Naive B cell (primary cell): ENCODE data around the gene NGFR. TPM values are rescaled to one million over a fixed set of nuclear protein-coding genes. Genes with fewer than 3 reads are reported as not detected.

ENCODE experiments used
- ATAC-seq, 2 donors: fragments of 150-1000 bp; cut with Tn5 transposase; 2 replicates each; pipeline ENCODE4 v1.10.0; 2021; ENCODE audit warnings: low read depth in 2 of 2, mild to moderate bottlenecking in 2 of 2, moderate library complexity in 2 of 2
- DNase-seq: peaks from one replicate; pipeline ENCODE4 v3.0.0; 2022
- H3K27ac Mint-ChIP-seq, 6 donors: one replicate each; pipeline ENCODE4 v1.8.0; 2020 to 2022; ENCODE audit warnings: mild to moderate bottlenecking in 6 of 6, mixed read lengths in 6 of 6, moderate library complexity in 5 of 6, inconsistent platforms in 2 of 6
- H3K27me3 Mint-ChIP-seq, 3 donors: one replicate each; pipeline ENCODE4 v1.8.0; 2021 to 2022; ENCODE audit warnings: mixed read lengths in 3 of 3, mild to moderate bottlenecking in 1 of 3
- H3K36me3 Mint-ChIP-seq, 2 donors: one replicate each; pipeline ENCODE4 v1.8.0; 2020 to 2022; ENCODE audit warnings: mixed read lengths in 2 of 2, inconsistent platforms in 1 of 2, mild to moderate bottlenecking in 1 of 2
- H3K4me1 Mint-ChIP-seq, 3 donors: one replicate each; pipeline ENCODE4 v1.8.0; 2020 to 2022; ENCODE audit warnings: mixed read lengths in 3 of 3, inconsistent platforms in 1 of 3, mild to moderate bottlenecking in 1 of 3, moderate library complexity in 1 of 3
- H3K4me3 Mint-ChIP-seq, 8 donors: one replicate each; pipeline ENCODE4 v1.8.0; 2020 to 2022; ENCODE audit warnings: mild to moderate bottlenecking in 8 of 8, mixed read lengths in 8 of 8, moderate library complexity in 8 of 8, inconsistent platforms in 2 of 8
- H3K9me3 Mint-ChIP-seq, 7 donors: one replicate each; pipeline ENCODE4 v1.8.0; 2020 to 2022; ENCODE audit warnings: mixed read lengths in 7 of 7, mild to moderate bottlenecking in 5 of 7, inconsistent platforms in 2 of 7, moderate library complexity in 1 of 7
- polyA plus RNA-seq, 6 donors: library from polyadenylated mRNA; unstranded; fragments of 300-500 nt; fragmentation: Illumina TruSeq; gene quantifications; one replicate each; pipeline ENCODE4 v1.2.3, GENCODE V29; 2021; ENCODE audit warnings: low read depth in 6 of 6

The NGFR gene
- polyA plus RNA-seq, 6 donors from 2014 or later: 0.16 TPM; not detected in 5

DNA sequence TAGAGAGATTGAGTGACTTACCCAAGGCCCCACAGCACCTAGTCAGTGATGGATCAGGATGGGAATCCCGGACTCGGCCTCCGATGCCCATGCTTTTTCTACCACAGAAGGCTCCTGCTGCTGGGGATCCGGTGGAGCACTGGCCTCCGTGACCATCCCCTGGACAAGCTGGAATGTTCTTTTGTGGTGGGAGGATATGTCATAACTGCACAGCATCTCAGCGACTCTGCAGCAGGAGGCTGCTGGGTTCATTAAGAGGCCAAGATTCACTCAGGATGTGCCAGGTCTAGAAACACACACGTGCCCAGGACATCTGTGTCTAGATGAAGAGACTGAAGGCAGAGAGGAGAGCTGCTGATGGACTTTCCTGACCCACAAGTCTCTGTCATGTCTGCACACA is 34.7 kb upstream of the NGFR start:
- peaks cover 61 to 83% (median 83%) of the 10 kb centered on the region in 3 donors for H3K27me3 Mint-ChIP-seq
- DNase-seq (no peak), ATAC-seq (no peak)
- H3K36me3 Mint-ChIP-seq: peaks cover 12 to 24% of the 10 kb centered on the region in 2 donors
- H3K4me3 Mint-ChIP-seq: no peak overlapping the region
- H3K27ac Mint-ChIP-seq: no peak overlapping the region
- no peaks in the 10 kb centered on the region for H3K4me1 Mint-ChIP-seq
- peaks cover 6 to 15% (median 9%) of the 10 kb centered on the region in 7 donors for H3K9me3 Mint-ChIP-seq

DNA sequence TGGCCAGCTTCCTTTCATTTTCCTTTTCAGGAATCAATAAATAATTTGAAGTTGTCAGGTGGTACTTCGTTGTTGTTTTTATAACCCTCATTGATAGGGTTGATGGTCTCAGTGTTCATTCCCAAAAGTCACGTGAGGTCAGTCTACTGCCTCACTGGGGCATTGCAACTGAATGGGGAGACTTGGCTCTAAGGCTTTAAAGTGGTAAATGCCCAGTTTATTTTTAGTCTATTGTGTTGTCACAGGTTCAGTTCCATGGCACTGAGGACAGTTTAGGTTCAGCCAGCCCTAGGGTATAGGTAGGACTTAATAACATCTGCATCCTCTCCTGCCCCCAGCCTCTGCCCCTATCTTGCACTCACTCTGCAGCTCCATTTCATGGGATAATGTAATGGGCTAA is 33.5 kb upstream of the NGFR start:
- no peak overlapping the region for H3K4me3 Mint-ChIP-seq
- peaks cover 6 to 15% (median 9%) of the 10 kb centered on the region in 7 donors for H3K9me3 Mint-ChIP-seq
- DNase-seq (no peak), ATAC-seq (no peak)
- peaks cover 12 to 24% of the 10 kb centered on the region in 2 donors for H3K36me3 Mint-ChIP-seq
- H3K27ac Mint-ChIP-seq: no peak overlapping the region
- H3K27me3 Mint-ChIP-seq: peaks cover 58 to 83% (median 83%) of the 10 kb centered on the region in 3 donors
- no peaks in the 10 kb centered on the region for H3K4me1 Mint-ChIP-seq

DNA sequence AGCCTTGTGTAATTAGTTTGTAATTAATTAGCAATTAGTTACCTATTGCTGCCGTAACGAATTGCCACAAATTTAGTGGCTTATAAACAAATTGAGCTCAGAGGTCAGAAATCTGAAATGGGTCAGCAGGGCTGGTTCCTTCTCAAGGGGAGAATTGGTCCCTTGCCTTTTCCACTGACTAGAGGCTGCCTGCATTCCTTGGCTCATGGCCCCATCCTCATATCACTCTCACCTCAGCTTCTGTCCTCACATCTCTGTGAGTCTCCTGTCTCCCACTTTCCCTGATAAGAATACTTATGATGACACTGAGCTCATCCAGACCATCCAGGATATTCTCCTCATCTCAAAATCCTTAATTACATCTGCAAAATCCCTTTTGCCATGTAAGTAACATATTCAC is 31.0 kb upstream of the NGFR start:
- H3K4me1 Mint-ChIP-seq: no peaks in the 10 kb centered on the region
- H3K9me3 Mint-ChIP-seq: peaks cover 6 to 15% (median 9%) of the 10 kb centered on the region in 7 donors
- no peak overlapping the region for H3K27ac Mint-ChIP-seq
- no peak for DNase-seq
- H3K4me3 Mint-ChIP-seq: no peak overlapping the region
- ATAC-seq: no peak
- peaks cover 57 to 88% (median 86%) of the 10 kb centered on the region in 3 donors for H3K27me3 Mint-ChIP-seq
- peaks cover 12 to 24% of the 10 kb centered on the region in 2 donors for H3K36me3 Mint-ChIP-seq

DNA sequence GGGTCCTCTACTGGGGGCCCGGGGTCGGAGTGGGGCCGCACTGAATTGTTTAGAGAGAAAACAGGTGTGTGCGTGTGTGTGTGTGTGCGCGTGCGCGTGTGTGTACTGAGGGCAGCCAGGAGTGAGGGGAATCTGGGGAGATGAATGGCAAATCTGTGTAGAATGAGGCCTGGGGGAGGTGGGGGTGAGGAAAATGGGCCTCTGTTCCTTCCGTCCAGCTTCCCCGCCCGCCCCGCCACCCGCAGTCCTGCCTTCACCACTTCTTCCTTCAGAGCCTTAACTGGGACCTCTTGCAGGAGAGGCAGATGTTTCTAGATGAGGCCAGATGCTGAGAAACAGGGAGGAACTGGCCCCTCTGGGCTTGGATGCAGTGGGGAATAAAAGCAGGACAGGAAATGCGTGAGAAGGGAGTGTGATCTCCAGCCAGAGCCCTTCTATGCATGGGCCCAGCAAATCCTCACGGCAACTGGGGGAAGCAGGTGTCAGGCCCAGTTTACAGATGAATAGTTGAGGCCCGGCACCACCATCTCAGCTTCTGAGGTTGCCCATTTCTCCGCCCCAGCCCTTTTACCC is 29.7 kb upstream of the NGFR start:
- Mint-ChIP-seq H3K9me3 (peaks cover 6 to 15% (median 9%) of the 10 kb centered on the region in 7 donors), H3K27ac (no peak overlapping the region), H3K36me3 (peaks cover 12 to 24% of the 10 kb centered on the region in 2 donors), H3K4me1 (peaks cover 0 to 9% (median 0%) of the 10 kb centered on the region in 3 donors), H3K27me3 (peaks cover 53 to 88% (median 86%) of the 10 kb centered on the region in 3 donors), H3K4me3 (no peak overlapping the region)
- DNase-seq (no peak), ATAC-seq (no peak)

- H3K9me3 Mint-ChIP-seq: peaks cover 6 to 15% (median 9%) of the 10 kb centered on the region in 7 donors
- H3K4me1 Mint-ChIP-seq: peaks cover 0 to 13% (median 0%) of the 10 kb centered on the region in 3 donors
- peaks cover 53 to 93% (median 89%) of the 10 kb centered on the region in 3 donors for H3K27me3 Mint-ChIP-seq
- ATAC-seq (no peak), DNase-seq (no peak)
- no peak overlapping the region for H3K4me3 Mint-ChIP-seq
- H3K27ac Mint-ChIP-seq: no peak overlapping the region
- H3K36me3 Mint-ChIP-seq: peaks cover 12 to 24% of the 10 kb centered on the region in 2 donors
Measured at GRCh38 chr17:49466436-49466835, 28.7 kb upstream of the NGFR start.

DNA sequence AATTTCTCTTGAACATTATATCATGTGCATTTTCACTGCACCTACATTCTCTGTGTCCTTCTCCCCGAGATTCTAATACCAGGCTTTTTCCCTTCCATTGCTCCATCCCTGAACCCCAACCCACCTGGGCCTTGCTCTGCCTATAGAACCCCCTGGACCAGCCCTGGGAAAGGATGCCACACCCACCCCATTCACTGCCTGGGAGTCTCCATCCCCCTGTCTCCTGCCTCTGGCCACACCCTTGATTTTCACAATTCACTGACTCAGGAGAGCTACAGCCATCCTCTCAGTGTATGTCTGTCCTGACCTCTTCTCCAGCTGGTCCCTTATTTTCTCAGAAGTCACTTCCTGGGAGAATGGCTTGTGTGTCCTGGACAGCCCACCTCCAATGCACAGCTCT is 27.9 kb upstream of the NGFR start:
- Mint-ChIP-seq H3K4me3 (no peak overlapping the region), H3K4me1 (peaks cover 0 to 13% (median 0%) of the 10 kb centered on the region in 3 donors), H3K27me3 (peaks cover 59 to 98% (median 93%) of the 10 kb centered on the region in 3 donors), H3K27ac (no peak overlapping the region), H3K9me3 (peaks cover 6 to 15% (median 9%) of the 10 kb centered on the region in 7 donors), H3K36me3 (peaks cover 12 to 24% of the 10 kb centered on the region in 2 donors)
- no peak for ATAC-seq
- DNase-seq: no peak

GRCh38 chr17:49468811-49469385 is 26.2 kb upstream of the NGFR start:
- H3K9me3 Mint-ChIP-seq: peaks cover 2 to 8% (median 5%) of the 10 kb centered on the region in 7 donors
- DNase-seq: no peak
- H3K36me3 Mint-ChIP-seq: peaks cover 5 to 13% of the 10 kb centered on the region in 2 donors
- peaks cover 0 to 13% (median 0%) of the 10 kb centered on the region in 3 donors for H3K4me1 Mint-ChIP-seq
- peaks cover 57 to 97% (median 95%) of the 10 kb centered on the region in 3 donors for H3K27me3 Mint-ChIP-seq
- H3K27ac Mint-ChIP-seq: no peak overlapping the region
- ATAC-seq: no peak
- no peak overlapping the region for H3K4me3 Mint-ChIP-seq

GRCh38 chr17:49469831-49470810 is 25.0 kb upstream of the NGFR start:
- Mint-ChIP-seq H3K36me3 (peaks cover under 1 to 4% of the 10 kb centered on the region in 2 donors), H3K27me3 (peaks cover 62 to 97% (median 91%) of the 10 kb centered on the region in 3 donors), H3K27ac (peak overlapping the region in 1 of 6 donors; percentile 54), H3K9me3 (peaks cover 0 to 11% (median 7%) of the 10 kb centered on the region in 7 donors), H3K4me1 (peaks cover 0 to 13% (median 0%) of the 10 kb centered on the region in 3 donors), H3K4me3 (peak overlapping the region in 7 of 8 donors; percentile 13 to 51 (median 39))
- DNase-seq (no peak), ATAC-seq (no peak)

GRCh38 chr17:49471089-49471683 is 23.9 kb upstream of the NGFR start:
- DNase-seq (no peak), ATAC-seq (no peak)
- H3K4me1 Mint-ChIP-seq: peaks cover 0 to 13% (median 0%) of the 10 kb centered on the region in 3 donors
- H3K36me3 Mint-ChIP-seq: peaks cover 4 to 10% of the 10 kb centered on the region in 2 donors
- no peak overlapping the region for H3K27ac Mint-ChIP-seq
- peak overlapping the region in 2 of 8 donors; percentile 19 to 40 for H3K4me3 Mint-ChIP-seq
- peaks cover 6 to 20% (median 16%) of the 10 kb centered on the region in 7 donors for H3K9me3 Mint-ChIP-seq
- peaks cover 65 to 97% (median 92%) of the 10 kb centered on the region in 3 donors for H3K27me3 Mint-ChIP-seq

DNA sequence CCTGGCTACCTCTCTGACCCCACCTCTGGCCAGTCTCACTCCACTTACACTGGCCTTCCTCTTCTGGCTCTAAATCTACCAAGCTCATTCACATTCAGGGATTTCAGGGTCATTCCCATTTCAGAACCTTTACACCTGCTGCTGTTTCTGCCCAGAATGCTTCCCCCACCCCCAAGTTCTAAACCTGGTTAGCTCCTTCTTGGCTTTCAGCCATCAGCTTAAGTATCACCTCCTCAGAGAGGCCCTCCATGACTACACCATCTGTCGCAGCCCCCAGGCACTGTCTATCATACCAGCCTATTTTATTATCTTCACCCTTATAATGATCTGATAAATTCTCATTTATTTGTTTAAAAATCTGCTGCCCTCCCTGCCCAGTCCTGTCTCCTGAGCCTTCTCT is 23.3 kb upstream of the NGFR start:
- Mint-ChIP-seq H3K36me3 (peaks cover 4 to 13% of the 10 kb centered on the region in 2 donors), H3K9me3 (peaks cover 6 to 21% (median 17%) of the 10 kb centered on the region in 7 donors), H3K4me1 (peaks cover 0 to 13% (median 0%) of the 10 kb centered on the region in 3 donors), H3K27me3 (peaks cover 65 to 96% (median 89%) of the 10 kb centered on the region in 3 donors), H3K27ac (no peak overlapping the region), H3K4me3 (peak overlapping the region in 3 of 8 donors; percentile 14 to 40 (median 19))
- DNase-seq (no peak), ATAC-seq (no peak)

GRCh38 chr17:49472527-49472926 is 22.6 kb upstream of the NGFR start:
- Mint-ChIP-seq H3K4me1 (peaks cover 0 to 13% (median 4%) of the 10 kb centered on the region in 3 donors), H3K27ac (no peak overlapping the region), H3K4me3 (no peak overlapping the region), H3K36me3 (peaks cover 4 to 13% of the 10 kb centered on the region in 2 donors), H3K27me3 (peaks cover 68 to 96% (median 89%) of the 10 kb centered on the region in 3 donors), H3K9me3 (peaks cover 8 to 24% (median 17%) of the 10 kb centered on the region in 7 donors)
- ATAC-seq: no peak
- no peak for DNase-seq

DNA sequence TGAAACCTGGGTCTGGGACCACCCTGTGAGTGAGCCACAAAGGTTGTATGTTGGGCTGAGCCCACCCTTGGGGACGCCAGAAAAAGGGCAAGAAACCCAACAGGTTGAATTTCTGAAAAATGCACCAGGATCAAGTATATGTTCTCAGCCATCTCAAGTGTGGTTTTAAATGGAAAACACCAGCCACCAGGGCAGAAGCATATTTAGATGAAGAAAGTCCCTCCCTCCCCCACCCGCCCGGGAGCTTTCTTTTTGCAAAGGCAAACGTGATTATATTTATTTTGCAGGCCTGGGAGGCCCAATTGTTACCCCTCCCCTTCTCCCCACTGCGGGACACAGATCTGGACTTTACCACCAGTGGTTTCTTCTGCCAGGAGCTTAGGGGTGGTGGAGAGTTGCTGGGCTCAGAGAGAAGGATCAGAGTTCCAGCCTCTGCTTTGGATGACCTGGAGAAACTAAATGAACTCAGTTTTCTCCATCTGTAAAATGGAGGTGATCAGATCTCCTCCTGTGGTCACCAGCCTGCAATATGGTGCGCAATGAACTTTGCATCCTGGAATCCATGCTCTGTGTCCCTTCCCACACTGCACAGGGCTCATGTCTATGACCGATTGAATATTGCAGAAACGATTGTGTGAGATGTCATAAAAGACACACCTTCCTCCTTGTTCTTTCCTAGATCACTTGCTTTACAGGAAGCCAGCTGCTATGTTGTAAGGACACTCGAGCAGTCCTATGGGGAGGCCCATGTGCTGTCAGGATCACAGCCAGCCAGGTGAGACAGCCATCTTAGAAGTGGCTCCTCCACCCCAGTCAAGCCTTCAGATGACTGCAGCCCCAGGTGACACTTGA is 21.0 kb upstream of the NGFR start:
- peak overlapping the region in 1 of 6 donors; percentile 33 for H3K27ac Mint-ChIP-seq
- DNase-seq (no peak), ATAC-seq (no peak)
- H3K4me3 Mint-ChIP-seq: no peak overlapping the region
- H3K36me3 Mint-ChIP-seq: peaks cover 4 to 13% of the 10 kb centered on the region in 2 donors
- peaks cover 0 to 13% (median 4%) of the 10 kb centered on the region in 3 donors for H3K4me1 Mint-ChIP-seq
- H3K9me3 Mint-ChIP-seq: peaks cover 8 to 24% (median 15%) of the 10 kb centered on the region in 7 donors
- H3K27me3 Mint-ChIP-seq: peaks cover 66 to 96% (median 89%) of the 10 kb centered on the region in 3 donors
